ENCODE data around the gene CPLX1. TPM values are rescaled to one million over a fixed set of nuclear protein-coding genes. Genes with fewer than 3 reads are reported as not detected.

Gene CPLX1
- polyA plus RNA-seq, 1 donor (not counting 4 experiments of a cell fraction or from before 2014, with no cell fraction given): 0.04 TPM

- H3K4me3 ChIP-seq (ENCODE audit: control insufficient read depth in 2 of 3, extremely low read depth in 1 of 3, insufficient read depth in 2 of 3, low read depth in 1 of 3, low read length in 3 of 3): no peak overlapping the region
- FAIRE-seq: no peak
- H3K4me1 ChIP-seq (ENCODE audit: control insufficient read depth, extremely low read depth, insufficient read depth, low read length): no peaks in the 10 kb centered on the region
- no peaks in the 10 kb centered on the region for H3K9me1 ChIP-seq (ENCODE audit: control insufficient read depth, extremely low read depth, insufficient read depth, low read length)
- no peak overlapping the region for H3K4me2 ChIP-seq (ENCODE audit: control insufficient read depth, extremely low read depth, insufficient read depth, low read depth, low read length)
- no peaks in the 10 kb centered on the region for H3K27me3 ChIP-seq (ENCODE audit: control insufficient read depth, extremely low read depth, insufficient read depth, low read length)
- no peak overlapping the region for H2AFZ ChIP-seq (ENCODE audit: control insufficient read depth, low read length)
- peaks cover 6% of the 10 kb centered on the region for H3K79me2 ChIP-seq (ENCODE audit: control insufficient read depth, insufficient read depth, low read length)
- H3K36me3 ChIP-seq (ENCODE audit: control insufficient read depth in 2 of 2, extremely low read depth in 1 of 2, insufficient read depth in 2 of 2, low read length in 2 of 2): peaks cover 4 to 20% of the 10 kb centered on the region in 2 experiments
- no peak for DNase-seq (ENCODE audit: low read depth, low spot score)
- no peak overlapping the region for H3K27ac ChIP-seq (ENCODE audit: control insufficient read depth, insufficient read depth, low read length)
- H4K20me1 ChIP-seq (ENCODE audit: control insufficient read depth, extremely low read depth, insufficient read depth, low read length): peaks cover 7% of the 10 kb centered on the region
- dilution Hi-C loops (cut with MboI; ENCODE audit: extremely low pct_ligation_motif_present, low sequenced_read_pairs): no loop called here
- H3K9me3 ChIP-seq (ENCODE audit: control insufficient read depth, low read depth, low read length): no peaks in the 10 kb centered on the region
- no peak overlapping the region for H3K9ac ChIP-seq (ENCODE audit: control insufficient read depth, extremely low read depth, insufficient read depth, low read length)
- TF ChIP-seq, protein P1, sequence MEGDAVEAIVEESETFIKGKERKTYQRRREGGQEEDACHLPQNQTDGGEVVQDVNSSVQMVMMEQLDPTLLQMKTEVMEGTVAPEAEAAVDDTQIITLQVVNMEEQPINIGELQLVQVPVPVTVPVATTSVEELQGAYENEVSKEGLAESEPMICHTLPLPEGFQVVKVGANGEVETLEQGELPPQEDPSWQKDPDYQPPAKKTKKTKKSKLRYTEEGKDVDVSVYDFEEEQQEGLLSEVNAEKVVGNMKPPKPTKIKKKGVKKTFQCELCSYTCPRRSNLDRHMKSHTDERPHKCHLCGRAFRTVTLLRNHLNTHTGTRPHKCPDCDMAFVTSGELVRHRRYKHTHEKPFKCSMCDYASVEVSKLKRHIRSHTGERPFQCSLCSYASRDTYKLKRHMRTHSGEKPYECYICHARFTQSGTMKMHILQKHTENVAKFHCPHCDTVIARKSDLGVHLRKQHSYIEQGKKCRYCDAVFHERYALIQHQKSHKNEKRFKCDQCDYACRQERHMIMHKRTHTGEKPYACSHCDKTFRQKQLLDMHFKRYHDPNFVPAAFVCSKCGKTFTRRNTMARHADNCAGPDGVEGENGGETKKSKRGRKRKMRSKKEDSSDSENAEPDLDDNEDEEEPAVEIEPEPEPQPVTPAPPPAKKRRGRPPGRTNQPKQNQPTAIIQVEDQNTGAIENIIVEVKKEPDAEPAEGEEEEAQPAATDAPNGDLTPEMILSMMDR (optimal IDR thresholded peaks at IDR 0.05 in 1 of 3, IDR thresholded peaks at IDR 0.05 in 1 of 3, conservative IDR thresholded peaks at IDR 0.05 in 1 of 3; ENCODE audit: extremely low read depth in 1 of 3, insufficient read depth in 2 of 3, low read length in 3 of 3): no peak
- no peak for TF ChIP-seq EZH2 (IDR thresholded peaks at IDR 0.05; ENCODE audit: low read length)
Observed at GRCh38 chr4:743463-744211, 82.3 kb downstream of the CPLX1 start.

- TF ChIP-seq EZH2 (IDR thresholded peaks at IDR 0.05; ENCODE audit: low read length): no peak
- TF ChIP-seq, protein P1 (optimal IDR thresholded peaks at IDR 0.05 in 1 of 3, IDR thresholded peaks at IDR 0.05 in 1 of 3, conservative IDR thresholded peaks at IDR 0.05 in 1 of 3; ENCODE audit: extremely low read depth in 1 of 3, insufficient read depth in 2 of 3, low read length in 3 of 3): peak; percentile 72 to 93 (median 81)
- dilution Hi-C loops (cut with MboI; ENCODE audit: extremely low pct_ligation_motif_present, low sequenced_read_pairs): no loop called here
- Histone ChIP-seq H4K20me1 (ENCODE audit: control insufficient read depth, extremely low read depth, insufficient read depth, low read length) (peaks cover 5% of the 10 kb centered on the region), H2AFZ (ENCODE audit: control insufficient read depth, low read length) (no peak overlapping the region), H3K9me1 (ENCODE audit: control insufficient read depth, extremely low read depth, insufficient read depth, low read length) (no peaks in the 10 kb centered on the region), H3K9ac (ENCODE audit: control insufficient read depth, extremely low read depth, insufficient read depth, low read length) (no peak overlapping the region), H3K27me3 (ENCODE audit: control insufficient read depth, extremely low read depth, insufficient read depth, low read length) (no peaks in the 10 kb centered on the region), H3K4me3 (ENCODE audit: control insufficient read depth in 2 of 3, extremely low read depth in 1 of 3, insufficient read depth in 2 of 3, low read depth in 1 of 3, low read length in 3 of 3) (no peak overlapping the region), H3K9me3 (ENCODE audit: control insufficient read depth, low read depth, low read length) (no peaks in the 10 kb centered on the region), H3K27ac (ENCODE audit: control insufficient read depth, insufficient read depth, low read length) (no peak overlapping the region), H3K79me2 (ENCODE audit: control insufficient read depth, insufficient read depth, low read length) (peaks cover 2% of the 10 kb centered on the region), H3K4me1 (ENCODE audit: control insufficient read depth, extremely low read depth, insufficient read depth, low read length) (no peaks in the 10 kb centered on the region), H3K4me2 (ENCODE audit: control insufficient read depth, extremely low read depth, insufficient read depth, low read depth, low read length) (no peak overlapping the region), H3K36me3 (ENCODE audit: control insufficient read depth in 2 of 2, extremely low read depth in 1 of 2, insufficient read depth in 2 of 2, low read length in 2 of 2) (peaks cover 4 to 18% of the 10 kb centered on the region in 2 experiments)
- DNase-seq (ENCODE audit: low read depth, low spot score): no peak
- no peak for FAIRE-seq
Observed at GRCh38 chr4:742742-743311, 83.1 kb downstream of the CPLX1 start.

All from keratinocyte (primary cell).